ENCODE results near the gene TPX2. TPM values are rescaled to one million over a fixed set of nuclear protein-coding genes. Genes with fewer than 3 reads are reported as not detected.

The TPX2 gene
- total and polyA plus RNA-seq, 2 of the 8 experiments (the other 6 are each of a cell fraction or from before 2014, with no cell fraction given): 43.6 to 125 TPM

DNA sequence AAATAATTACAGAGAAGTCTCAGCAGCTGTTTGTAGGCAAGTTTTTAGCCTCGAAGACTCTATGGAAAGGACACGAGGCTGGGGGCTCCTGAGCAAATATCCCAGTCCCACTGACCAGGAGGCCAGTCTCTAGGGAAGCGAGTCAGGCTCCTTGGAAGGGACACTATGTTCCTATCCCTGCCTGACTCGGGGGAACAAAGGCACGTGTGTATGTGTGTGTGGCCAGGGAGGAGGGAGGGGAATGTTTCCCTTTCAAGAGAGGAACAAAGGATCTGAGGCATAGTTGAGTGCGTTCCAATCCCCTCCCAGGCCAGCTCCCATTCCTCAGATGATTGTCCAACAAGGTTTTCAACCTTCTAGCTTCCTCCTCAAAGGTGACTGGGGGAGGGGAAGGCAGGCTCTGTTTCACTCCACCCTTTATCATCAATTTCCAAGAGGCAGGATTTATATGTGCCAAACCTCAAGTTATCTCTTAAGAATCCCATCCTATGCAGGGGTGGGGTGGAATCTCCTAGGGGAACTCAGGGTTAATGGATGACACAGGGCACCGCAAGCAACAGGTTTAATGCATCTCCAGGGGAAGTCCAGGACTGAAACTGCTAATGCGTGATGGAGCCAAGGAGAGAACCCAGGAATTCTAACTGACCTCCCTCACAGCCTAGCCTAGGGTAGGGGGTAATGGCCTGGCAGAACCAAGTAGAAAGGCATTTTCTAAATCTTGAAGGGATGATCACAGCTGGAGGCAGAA is 26.4 kb upstream of the TPX2 start (continued):
- TF ChIP-seq KDM5A (IDR thresholded peaks at IDR 0.05; ENCODE audit: low read length) (no peak), ASH2L (IDR thresholded peaks at IDR 0.05; ENCODE audit: low read length) (peak; percentile 95), TAF7 (optimal IDR thresholded peaks at IDR 0.05; ENCODE audit: borderline replicate concordance, low read depth, low read length) (no peak), NANOG (IDR thresholded peaks at IDR 0.05; ENCODE audit: insufficient read depth, low read depth, low read length, poor library complexity, severe bottlenecking) (peak; percentile 57), TEAD4 (IDR thresholded peaks at IDR 0.05; ENCODE audit: low read depth, low read length) (peak; percentile 91), MAFK (IDR thresholded peaks at IDR 0.05; ENCODE audit: low read depth, low read length) (no peak), HDAC2 (IDR thresholded peaks at IDR 0.05; ENCODE audit: borderline replicate concordance in 1 of 2, low read depth in 2 of 2, low read length in 2 of 2) (peak in 1 of 2 experiments; percentile 55; a peak in 1 of 4 replicates), SP4 (IDR thresholded peaks at IDR 0.05; ENCODE audit: low read length) (no peak), PHF8 (conservative IDR thresholded peaks at IDR 0.05; ENCODE audit: low read depth, low read length) (no peak), BCL11A (IDR thresholded peaks at IDR 0.05; ENCODE audit: low read depth in 2 of 2, low read length in 2 of 2) (peak in 1 of 2 experiments; percentile 16), EP300 (IDR thresholded peaks at IDR 0.05; ENCODE audit: borderline replicate concordance in 1 of 2, low read depth in 2 of 2, low read length in 2 of 2) (peak in 1 of 2 experiments; percentile 87; a peak in 1 of 3 replicates), CTBP2 (IDR thresholded peaks at IDR 0.05; ENCODE audit: borderline replicate concordance, insufficient read depth, insufficient read length, low read length) (peak; percentile 24), TCF12 (IDR thresholded peaks at IDR 0.05; ENCODE audit: low read depth, low read length) (peak; percentile 63; the same call in 1 of the 2 replicates), SIN3A (conservative IDR thresholded peaks at IDR 0.05 in 1 of 2, IDR thresholded peaks at IDR 0.05 in 1 of 2; ENCODE audit: low read depth in 1 of 2, low read length in 2 of 2) (peak; percentile 56 to 65; a peak in 1 of 4 replicates), KDM4A (IDR thresholded peaks at IDR 0.05; ENCODE audit: low read depth, low read length, severe bottlenecking) (peak; percentile 10), SP1 (IDR thresholded peaks at IDR 0.05; ENCODE audit: low read depth, low read length) (peak; percentile 91), POLR2AphosphoS5 (IDR thresholded peaks at IDR 0.05; ENCODE audit: low read depth, low read length) (peak; percentile 71; the same call in 1 of the 2 replicates)
